ENCODE measurements around the gene STKLD1.

DNA sequence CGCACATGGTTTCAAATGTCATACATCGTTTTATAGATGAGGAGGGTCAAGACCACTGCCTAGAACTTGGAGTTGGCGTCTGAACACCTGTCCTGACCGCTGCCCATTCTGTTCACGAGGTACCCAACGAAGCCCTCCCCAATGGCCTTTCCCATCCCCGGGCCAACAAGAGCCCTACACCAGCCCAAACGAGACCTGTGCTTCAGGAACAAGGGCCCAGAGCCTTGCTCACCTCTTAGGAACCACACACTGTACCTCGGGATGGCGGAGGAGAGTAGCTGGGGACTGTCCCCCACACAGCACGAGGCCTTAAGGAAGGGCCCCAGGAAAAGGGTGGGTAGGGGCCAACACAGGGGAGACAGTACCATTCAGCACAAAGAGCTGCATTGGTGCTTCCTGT is 43.2 kb upstream of the STKLD1 start:
- TF ChIP-seq, protein P1, sequence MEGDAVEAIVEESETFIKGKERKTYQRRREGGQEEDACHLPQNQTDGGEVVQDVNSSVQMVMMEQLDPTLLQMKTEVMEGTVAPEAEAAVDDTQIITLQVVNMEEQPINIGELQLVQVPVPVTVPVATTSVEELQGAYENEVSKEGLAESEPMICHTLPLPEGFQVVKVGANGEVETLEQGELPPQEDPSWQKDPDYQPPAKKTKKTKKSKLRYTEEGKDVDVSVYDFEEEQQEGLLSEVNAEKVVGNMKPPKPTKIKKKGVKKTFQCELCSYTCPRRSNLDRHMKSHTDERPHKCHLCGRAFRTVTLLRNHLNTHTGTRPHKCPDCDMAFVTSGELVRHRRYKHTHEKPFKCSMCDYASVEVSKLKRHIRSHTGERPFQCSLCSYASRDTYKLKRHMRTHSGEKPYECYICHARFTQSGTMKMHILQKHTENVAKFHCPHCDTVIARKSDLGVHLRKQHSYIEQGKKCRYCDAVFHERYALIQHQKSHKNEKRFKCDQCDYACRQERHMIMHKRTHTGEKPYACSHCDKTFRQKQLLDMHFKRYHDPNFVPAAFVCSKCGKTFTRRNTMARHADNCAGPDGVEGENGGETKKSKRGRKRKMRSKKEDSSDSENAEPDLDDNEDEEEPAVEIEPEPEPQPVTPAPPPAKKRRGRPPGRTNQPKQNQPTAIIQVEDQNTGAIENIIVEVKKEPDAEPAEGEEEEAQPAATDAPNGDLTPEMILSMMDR (IDR thresholded peaks at IDR 0.05), result no peak
- TF ChIP-seq POLR2A (IDR thresholded peaks at IDR 0.05), result no peak

All from esophagus squamous epithelium (tissue), 4 donors.